ENCODE data around the gene ETAA1. TPM values are rescaled to one million over a fixed set of nuclear protein-coding genes. Genes with fewer than 3 reads are reported as not detected.

ETAA1 gene
- total RNA-seq, 2 experiments from 2014 or later, result 11.1 to 12.6 TPM

- Mint-ChIP-seq H3K4me1 (no peaks in the 10 kb centered on the region), H3K27ac (no peak overlapping the region), H3K4me3 (no peak overlapping the region), H3K9me3 (no peaks in the 10 kb centered on the region), H3K27me3 (no peaks in the 10 kb centered on the region), H3K36me3 (ENCODE audit: low read depth) (no peaks in the 10 kb centered on the region)
- POLR2A ChIA-PET, result interaction anchor here (0.7 kb wide), 1 partner anchor 1216 kb away, joined by 5 read pairs; no protein-coding TSS in a partner anchor
- CTCF ChIA-PET, result no interaction called here
- DNase-seq, result no peak
Observed at GRCh38 chr2:67451086-67451832, 54.1 kb downstream of the ETAA1 start.

- Mint-ChIP-seq H3K36me3 (ENCODE audit: low read depth) (no peaks in the 10 kb centered on the region), H3K27ac (no peak overlapping the region), H3K27me3 (no peaks in the 10 kb centered on the region), H3K4me1 (no peaks in the 10 kb centered on the region), H3K4me3 (no peak overlapping the region), H3K9me3 (no peaks in the 10 kb centered on the region)
- ChIA-PET CTCF (no interaction called here), POLR2A (no interaction called here)
- no peak for DNase-seq
Observed at GRCh38 chr2:67453310-67453709, 56.2 kb downstream of the ETAA1 start.

GRCh38 chr2:67455219-67456142 lies 58.3 kb downstream of the ETAA1 start:
- Mint-ChIP-seq H3K4me3 (no peak overlapping the region), H3K36me3 (ENCODE audit: low read depth) (no peaks in the 10 kb centered on the region), H3K9me3 (no peaks in the 10 kb centered on the region), H3K4me1 (no peaks in the 10 kb centered on the region), H3K27me3 (no peaks in the 10 kb centered on the region), H3K27ac (no peak overlapping the region)
- DNase-seq, result no peak
- ChIA-PET POLR2A (no interaction called here), CTCF (no interaction called here)

DNA sequence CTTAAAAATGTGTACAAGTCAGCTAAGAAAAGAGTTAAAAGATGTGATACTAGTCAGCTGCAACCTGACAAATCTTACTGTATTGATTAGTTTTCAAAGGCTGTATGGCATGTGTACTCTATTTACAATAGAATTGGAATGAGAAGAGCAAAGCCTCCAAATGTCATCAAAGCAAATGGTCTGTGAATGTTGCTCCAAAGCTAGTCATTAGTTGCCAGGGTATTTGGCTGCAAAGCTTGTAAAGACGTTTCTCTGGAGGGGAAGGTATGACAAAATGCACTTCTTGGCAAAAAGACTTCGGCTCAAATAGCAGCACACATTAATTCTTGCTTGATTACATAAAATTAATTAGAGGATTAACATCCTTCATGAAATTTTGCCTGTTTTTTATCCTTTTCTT lies 59.3 kb downstream of the ETAA1 start:
- Mint-ChIP-seq H3K4me1 (no peaks in the 10 kb centered on the region), H3K36me3 (ENCODE audit: low read depth) (no peaks in the 10 kb centered on the region), H3K9me3 (no peaks in the 10 kb centered on the region), H3K27ac (no peak overlapping the region), H3K4me3 (no peak overlapping the region), H3K27me3 (no peaks in the 10 kb centered on the region)
- ChIA-PET CTCF (no interaction called here), POLR2A (no interaction called here)
- no peak for DNase-seq

GRCh38 chr2:67457699-67458098 lies 60.6 kb downstream of the ETAA1 start:
- ChIA-PET CTCF (no interaction called here), POLR2A (no interaction called here)
- no peak for DNase-seq
- Mint-ChIP-seq H3K27ac (no peak overlapping the region), H3K9me3 (no peaks in the 10 kb centered on the region), H3K27me3 (no peaks in the 10 kb centered on the region), H3K4me1 (no peaks in the 10 kb centered on the region), H3K36me3 (ENCODE audit: low read depth) (no peaks in the 10 kb centered on the region), H3K4me3 (no peak overlapping the region)

GRCh38 chr2:67459761-67460160 lies 62.6 kb downstream of the ETAA1 start:
- Mint-ChIP-seq H3K36me3 (ENCODE audit: low read depth) (no peaks in the 10 kb centered on the region), H3K9me3 (no peaks in the 10 kb centered on the region), H3K4me1 (no peaks in the 10 kb centered on the region), H3K4me3 (no peak overlapping the region), H3K27me3 (no peaks in the 10 kb centered on the region), H3K27ac (no peak overlapping the region)
- ChIA-PET POLR2A (no interaction called here), CTCF (no interaction called here)
- DNase-seq, result no peak
